ENCODE results near the gene FARS2. TPM values are rescaled to one million over a fixed set of nuclear protein-coding genes. Genes with fewer than 3 reads are reported as not detected.

The FARS2 gene
- total and polyA plus RNA-seq, 4 donors = 9.2 to 31.4 (median 19.4) TPM

- WGBS, 2 donors = 55 to 78% methylated on average over 9 of the region's 9 CpGs
- H3K9ac ChIP-seq (ENCODE audit: insufficient read depth in 1 of 2, low read length in 2 of 2) = no peak overlapping the region
- peaks cover 0 to 2% (median 0%) of the 10 kb centered on the region in 4 donors for H3K36me3 ChIP-seq (ENCODE audit: control insufficient read depth in 4 of 4, insufficient read depth in 4 of 4, low read length in 4 of 4)
- DNase-seq (no peak), ATAC-seq (ENCODE audit: insufficient read depth, low FRiP score) (no peak)
- no peaks in the 10 kb centered on the region for H3K9me3 ChIP-seq (ENCODE audit: control insufficient read depth in 4 of 4, insufficient read depth in 3 of 4, low read length in 3 of 4)
- no peak overlapping the region for H3K4me3 ChIP-seq
- H3K4me1 ChIP-seq (ENCODE audit: control insufficient read depth in 5 of 5, insufficient read depth in 5 of 5, low read length in 5 of 5) = no peaks in the 10 kb centered on the region
- TF ChIP-seq CTCF (IDR thresholded peaks at IDR 0.05; ENCODE audit: control extremely low read depth, extremely low read depth) = no peak
- H3K27ac ChIP-seq (ENCODE audit: low read depth in 1 of 2, low read length in 1 of 2) = no peak overlapping the region
- no peaks in the 10 kb centered on the region for H3K27me3 ChIP-seq (ENCODE audit: control insufficient read depth in 3 of 3, insufficient read depth in 3 of 3, low read length in 2 of 3)
These were observed 396.5 kb downstream of the FARS2 start for GRCh38 chr6:5657684-5658430.

DNA sequence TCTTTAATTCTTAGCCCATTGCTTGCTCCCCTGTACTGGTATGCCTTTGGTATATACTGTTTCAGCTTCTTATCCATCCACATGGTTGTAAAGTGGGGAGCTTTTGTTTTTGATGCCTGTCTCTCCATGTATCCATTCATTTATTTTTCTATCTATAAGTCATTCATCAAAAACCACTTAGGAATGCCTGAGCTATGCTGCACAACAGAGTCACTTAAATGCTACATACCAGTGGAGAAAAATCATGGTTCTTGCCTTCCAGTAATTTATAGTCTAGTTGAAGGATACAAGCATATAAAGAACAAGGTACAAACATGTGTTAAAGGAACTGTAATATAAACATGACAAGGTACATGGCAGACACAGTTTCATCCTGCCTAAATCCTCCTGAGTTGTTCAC is 398.2 kb downstream of the FARS2 start:
- H3K9ac ChIP-seq (ENCODE audit: insufficient read depth in 1 of 2, low read length in 2 of 2) = no peak overlapping the region
- H3K4me3 ChIP-seq = no peak overlapping the region
- no peaks in the 10 kb centered on the region for H3K4me1 ChIP-seq (ENCODE audit: control insufficient read depth in 5 of 5, insufficient read depth in 5 of 5, low read length in 5 of 5)
- H3K27ac ChIP-seq (ENCODE audit: low read depth in 1 of 2, low read length in 1 of 2) = no peak overlapping the region
- H3K27me3 ChIP-seq (ENCODE audit: control insufficient read depth in 3 of 3, insufficient read depth in 3 of 3, low read length in 2 of 3) = no peaks in the 10 kb centered on the region
- no peaks in the 10 kb centered on the region for H3K36me3 ChIP-seq (ENCODE audit: control insufficient read depth in 4 of 4, insufficient read depth in 4 of 4, low read length in 4 of 4)
- DNase-seq = no peak
- ATAC-seq (ENCODE audit: insufficient read depth, low FRiP score) = no peak
- H3K9me3 ChIP-seq (ENCODE audit: control insufficient read depth in 4 of 4, insufficient read depth in 3 of 4, low read length in 3 of 4) = no peaks in the 10 kb centered on the region
- TF ChIP-seq CTCF (IDR thresholded peaks at IDR 0.05; ENCODE audit: control extremely low read depth, extremely low read depth) = no peak

GRCh38 chr6:5660772-5661171 is 399.5 kb downstream of the FARS2 start:
- Histone ChIP-seq H3K27me3 (ENCODE audit: control insufficient read depth in 3 of 3, insufficient read depth in 3 of 3, low read length in 2 of 3) (no peaks in the 10 kb centered on the region), H3K27ac (ENCODE audit: low read depth in 1 of 2, low read length in 1 of 2) (no peak overlapping the region), H3K9me3 (ENCODE audit: control insufficient read depth in 4 of 4, insufficient read depth in 3 of 4, low read length in 3 of 4) (no peaks in the 10 kb centered on the region), H3K4me1 (ENCODE audit: control insufficient read depth in 5 of 5, insufficient read depth in 5 of 5, low read length in 5 of 5) (no peaks in the 10 kb centered on the region), H3K36me3 (ENCODE audit: control insufficient read depth in 4 of 4, insufficient read depth in 4 of 4, low read length in 4 of 4) (no peaks in the 10 kb centered on the region), H3K4me3 (no peak overlapping the region), H3K9ac (ENCODE audit: insufficient read depth in 1 of 2, low read length in 2 of 2) (no peak overlapping the region)
- no peak for DNase-seq
- no peak for TF ChIP-seq CTCF (IDR thresholded peaks at IDR 0.05; ENCODE audit: control extremely low read depth, extremely low read depth)
- no peak for ATAC-seq (ENCODE audit: insufficient read depth, low FRiP score)
- WGBS, 2 donors = 71 to 93% methylated on average over 5 of the region's 5 CpGs

GRCh38 chr6:5662797-5663196 is 401.5 kb downstream of the FARS2 start:
- H3K9ac ChIP-seq (ENCODE audit: insufficient read depth in 1 of 2, low read length in 2 of 2) = no peak overlapping the region
- no peak overlapping the region for H3K27ac ChIP-seq (ENCODE audit: low read depth in 1 of 2, low read length in 1 of 2)
- H3K4me1 ChIP-seq (ENCODE audit: control insufficient read depth in 5 of 5, insufficient read depth in 5 of 5, low read length in 5 of 5) = no peaks in the 10 kb centered on the region
- no peaks in the 10 kb centered on the region for H3K27me3 ChIP-seq (ENCODE audit: control insufficient read depth in 3 of 3, insufficient read depth in 3 of 3, low read length in 2 of 3)
- WGBS, 2 donors = 90 to 94% methylated on average over 3 of the region's 3 CpGs
- H3K4me3 ChIP-seq = no peak overlapping the region
- ATAC-seq (ENCODE audit: insufficient read depth, low FRiP score) (no peak), DNase-seq (no peak)
- no peak for TF ChIP-seq CTCF (IDR thresholded peaks at IDR 0.05; ENCODE audit: control extremely low read depth, extremely low read depth)
- no peaks in the 10 kb centered on the region for H3K9me3 ChIP-seq (ENCODE audit: control insufficient read depth in 4 of 4, insufficient read depth in 3 of 4, low read length in 3 of 4)
- no peaks in the 10 kb centered on the region for H3K36me3 ChIP-seq (ENCODE audit: control insufficient read depth in 4 of 4, insufficient read depth in 4 of 4, low read length in 4 of 4)
